Keratinocyte (primary cell): ENCODE measurements around the gene HTRA3.

Source experiments
- EZH2 ChIP-seq: IDR thresholded peaks from one replicate; pipeline ENCODE4 v1.6.1; 2012; ENCODE audit warnings: inconsistent platforms, mild to moderate bottlenecking, low read length, moderate library complexity
- TF ChIP-seq, protein P1 (sequence below), 3 experiments: IDR thresholded peaks in 1 of 3; conservative IDR thresholded peaks in 1 of 3; optimal IDR thresholded peaks in 1 of 3; 2 replicates in 2 of 3; 3 replicates in 1 of 3; pipeline versions ENCODE3 to v1.5.1; 2011; ENCODE audit warnings: low read length in 3 of 3, mild to moderate bottlenecking in 3 of 3, moderate library complexity in 2 of 3, control low read depth in 1 of 3, inconsistent platforms in 1 of 3; ENCODE audit not compliant: insufficient read depth in 2 of 3; ENCODE audit errors: extremely low read depth in 1 of 3

GRCh38 chr4:8347660-8348059, 78.1 kb downstream of the HTRA3 start:
- TF ChIP-seq, protein P1, sequence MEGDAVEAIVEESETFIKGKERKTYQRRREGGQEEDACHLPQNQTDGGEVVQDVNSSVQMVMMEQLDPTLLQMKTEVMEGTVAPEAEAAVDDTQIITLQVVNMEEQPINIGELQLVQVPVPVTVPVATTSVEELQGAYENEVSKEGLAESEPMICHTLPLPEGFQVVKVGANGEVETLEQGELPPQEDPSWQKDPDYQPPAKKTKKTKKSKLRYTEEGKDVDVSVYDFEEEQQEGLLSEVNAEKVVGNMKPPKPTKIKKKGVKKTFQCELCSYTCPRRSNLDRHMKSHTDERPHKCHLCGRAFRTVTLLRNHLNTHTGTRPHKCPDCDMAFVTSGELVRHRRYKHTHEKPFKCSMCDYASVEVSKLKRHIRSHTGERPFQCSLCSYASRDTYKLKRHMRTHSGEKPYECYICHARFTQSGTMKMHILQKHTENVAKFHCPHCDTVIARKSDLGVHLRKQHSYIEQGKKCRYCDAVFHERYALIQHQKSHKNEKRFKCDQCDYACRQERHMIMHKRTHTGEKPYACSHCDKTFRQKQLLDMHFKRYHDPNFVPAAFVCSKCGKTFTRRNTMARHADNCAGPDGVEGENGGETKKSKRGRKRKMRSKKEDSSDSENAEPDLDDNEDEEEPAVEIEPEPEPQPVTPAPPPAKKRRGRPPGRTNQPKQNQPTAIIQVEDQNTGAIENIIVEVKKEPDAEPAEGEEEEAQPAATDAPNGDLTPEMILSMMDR (optimal IDR thresholded peaks at IDR 0.05 in 1 of 3, IDR thresholded peaks at IDR 0.05 in 1 of 3, conservative IDR thresholded peaks at IDR 0.05 in 1 of 3; ENCODE audit: extremely low read depth in 1 of 3, insufficient read depth in 2 of 3, low read length in 3 of 3): no peak
- no peak for TF ChIP-seq EZH2
